ENCODE measurements around the gene ID1.

The ID1 gene

GRCh38 chr20:31605031-31605901 lies at the start of gene ID1:
Gene ID1, plus strand, starts transcription at chr20:31605289. Its CDS starts 99 bp downstream, at chr20:31605388.
- DNase-seq = peak; percentile 86 to 95

- DNase-seq = no peak
Observed at GRCh38 chr20:31559704-31560093, 45.4 kb upstream of the ID1 start.

- DNase-seq = peak; percentile 85 to 86
Observed at GRCh38 chr20:31560094-31560745, 44.9 kb upstream of the ID1 start.

- DNase-seq = peak; percentile 57 to 75
Observed at GRCh38 chr20:31560746-31561598, 44.1 kb upstream of the ID1 start.

GRCh38 chr20:31562241-31562640 lies 42.8 kb upstream of the ID1 start:
- DNase-seq = no peak

- DNase-seq = no peak
Observed at GRCh38 chr20:31564284-31564683, 40.8 kb upstream of the ID1 start.

- DNase-seq = no peak
Observed at GRCh38 chr20:31565699-31566318, 39.3 kb upstream of the ID1 start.

- DNase-seq = no peak
Observed at GRCh38 chr20:31566319-31566657, 38.8 kb upstream of the ID1 start.

GRCh38 chr20:31566658-31567379 lies 38.3 kb upstream of the ID1 start:
- no peak for DNase-seq

- DNase-seq = no peak
Observed at GRCh38 chr20:31567380-31567720, 37.7 kb upstream of the ID1 start.

- no peak for DNase-seq
Observed at GRCh38 chr20:31568041-31568731, 36.9 kb upstream of the ID1 start.

GRCh38 chr20:31568773-31569162 lies 36.3 kb upstream of the ID1 start:
- DNase-seq = no peak

GRCh38 chr20:31569163-31570020 lies 35.7 kb upstream of the ID1 start:
- peak; percentile 13 to 59 for DNase-seq

- DNase-seq = peak; percentile 31 to 61
Observed at GRCh38 chr20:31570021-31570463, 35.0 kb upstream of the ID1 start.

GRCh38 chr20:31570735-31571617 lies 34.1 kb upstream of the ID1 start:
- no peak for DNase-seq

GRCh38 chr20:31572042-31572700 lies 32.9 kb upstream of the ID1 start:
- DNase-seq = no peak

- DNase-seq = peak; percentile 90
Observed at GRCh38 chr20:31572701-31573554, 32.2 kb upstream of the ID1 start.
